Measurements from ENCODE around the gene MAEL.

DNA sequence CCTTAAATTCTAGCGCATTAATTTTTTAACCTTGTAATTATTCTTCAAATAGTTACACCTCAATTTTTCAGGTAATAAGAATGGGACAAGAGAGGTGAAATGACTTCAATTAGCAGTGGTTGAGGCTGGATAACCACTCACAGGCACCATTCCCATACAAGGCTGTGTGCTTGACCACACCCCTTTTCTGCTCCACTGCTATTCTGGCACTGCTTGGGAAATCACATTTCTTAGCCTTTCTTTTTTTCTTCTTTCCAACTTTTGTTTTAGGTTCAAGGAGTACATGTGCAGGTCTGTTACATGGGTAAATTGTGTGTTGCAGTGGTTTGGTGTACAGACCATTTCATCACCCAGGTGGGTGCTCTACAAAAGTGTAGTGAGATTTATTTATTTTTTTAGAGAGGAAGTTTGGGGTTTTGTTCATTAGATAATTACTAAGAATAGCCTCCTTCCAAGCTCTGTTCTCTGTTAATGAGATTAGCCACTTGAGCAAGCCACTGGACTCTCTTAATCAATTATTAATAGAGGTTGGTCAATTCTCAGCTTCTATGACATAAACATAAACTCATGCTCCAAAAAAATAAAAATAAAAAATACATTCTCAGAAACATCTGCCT lies 28.1 kb upstream of the MAEL start:
- TF ChIP-seq, protein P1, sequence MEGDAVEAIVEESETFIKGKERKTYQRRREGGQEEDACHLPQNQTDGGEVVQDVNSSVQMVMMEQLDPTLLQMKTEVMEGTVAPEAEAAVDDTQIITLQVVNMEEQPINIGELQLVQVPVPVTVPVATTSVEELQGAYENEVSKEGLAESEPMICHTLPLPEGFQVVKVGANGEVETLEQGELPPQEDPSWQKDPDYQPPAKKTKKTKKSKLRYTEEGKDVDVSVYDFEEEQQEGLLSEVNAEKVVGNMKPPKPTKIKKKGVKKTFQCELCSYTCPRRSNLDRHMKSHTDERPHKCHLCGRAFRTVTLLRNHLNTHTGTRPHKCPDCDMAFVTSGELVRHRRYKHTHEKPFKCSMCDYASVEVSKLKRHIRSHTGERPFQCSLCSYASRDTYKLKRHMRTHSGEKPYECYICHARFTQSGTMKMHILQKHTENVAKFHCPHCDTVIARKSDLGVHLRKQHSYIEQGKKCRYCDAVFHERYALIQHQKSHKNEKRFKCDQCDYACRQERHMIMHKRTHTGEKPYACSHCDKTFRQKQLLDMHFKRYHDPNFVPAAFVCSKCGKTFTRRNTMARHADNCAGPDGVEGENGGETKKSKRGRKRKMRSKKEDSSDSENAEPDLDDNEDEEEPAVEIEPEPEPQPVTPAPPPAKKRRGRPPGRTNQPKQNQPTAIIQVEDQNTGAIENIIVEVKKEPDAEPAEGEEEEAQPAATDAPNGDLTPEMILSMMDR (IDR thresholded peaks at IDR 0.05) = no peak
- no peak for TF ChIP-seq POLR2A (IDR thresholded peaks at IDR 0.05)
- no peak for TF ChIP-seq EP300 (IDR thresholded peaks at IDR 0.05)
- TF ChIP-seq POLR2AphosphoS5 (IDR thresholded peaks at IDR 0.05) = no peak

Measured in gastroesophageal sphincter (tissue), 3 donors.